GM12874 (cell line): ENCODE results near the gene EEPD1.

ENCODE experiments used
- CTCF ChIP-seq: IDR thresholded peaks from 2 replicates; pipeline ENCODE4 v1.5.1; 2011; ENCODE audit warnings: low read depth, mild to moderate bottlenecking, control low read depth, low read length, moderate library complexity; ENCODE audit not compliant: insufficient read depth

Gene EEPD1

GRCh38 chr7:36192053-36192824, 39.2 kb downstream of the EEPD1 start:
- no peak for TF ChIP-seq CTCF

GRCh38 chr7:36192877-36193276, 39.8 kb downstream of the EEPD1 start:
- no peak for TF ChIP-seq CTCF

GRCh38 chr7:36198854-36199266, 45.8 kb downstream of the EEPD1 start:
- TF ChIP-seq CTCF, result no peak

GRCh38 chr7:36199329-36199728, 46.3 kb downstream of the EEPD1 start:
- TF ChIP-seq CTCF, result no peak

- TF ChIP-seq CTCF, result no peak
Observed at GRCh38 chr7:36201122-36201723, 48.2 kb downstream of the EEPD1 start.

- TF ChIP-seq CTCF, result no peak
Observed at GRCh38 chr7:36202398-36202797, 49.3 kb downstream of the EEPD1 start.

GRCh38 chr7:36203071-36203790, 50.2 kb downstream of the EEPD1 start:
- TF ChIP-seq CTCF, result no peak
